Cerebellar nuclear complex (tissue), 1 donor: ENCODE measurements around the gene SLC16A5.
"Not testable (repeated sequence)": the region's sequence is repeated elsewhere in the genome, so short reads cannot be mapped to it uniquely, and the experiment has no call there.

Experiments
- DNase-seq, 2 experiments: peaks; one replicate each; lab custom pipeline; 2025; lab: John Stamatoyannopoulos, UW

Gene SLC16A5

DNA sequence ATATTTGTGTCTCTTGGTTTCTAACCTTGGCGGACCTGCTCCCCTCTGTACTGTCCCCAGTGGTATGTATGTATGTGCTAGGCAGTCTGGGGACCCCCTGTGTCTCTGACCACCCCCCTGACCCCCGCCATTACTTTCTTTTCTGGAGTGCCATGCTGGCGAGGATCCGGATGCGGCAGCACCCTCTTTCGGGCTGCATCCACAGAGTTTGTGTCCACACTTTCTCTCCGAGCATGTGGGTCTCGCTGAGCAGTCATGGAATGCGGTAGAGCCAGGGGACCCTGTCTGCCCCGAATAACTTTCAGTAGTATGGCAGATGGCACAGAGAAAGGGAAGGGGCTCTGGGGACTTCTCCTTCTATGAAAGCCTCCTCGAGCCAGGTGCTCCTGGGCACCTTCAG is 23.7 kb upstream of the SLC16A5 start:
- no peak for DNase-seq

DNA sequence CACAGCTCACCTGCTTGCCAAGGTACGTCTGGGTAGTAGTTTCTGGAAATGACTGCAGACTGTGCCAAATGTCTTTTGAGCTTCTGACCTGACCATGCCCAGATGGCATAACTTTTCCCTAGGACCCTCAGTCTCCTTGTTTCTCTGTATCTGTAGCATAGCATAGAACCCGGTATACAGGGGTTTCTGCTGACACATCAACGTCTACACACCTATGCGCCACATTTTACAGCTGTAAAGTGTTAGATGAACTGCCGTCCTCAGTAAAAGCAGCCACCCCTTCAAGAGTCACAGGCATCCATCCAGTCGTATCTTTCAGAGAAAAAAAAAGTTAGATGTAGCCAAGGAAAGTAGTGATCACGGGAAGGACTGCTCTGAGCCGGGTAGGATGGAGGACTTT is 23.3 kb upstream of the SLC16A5 start:
- DNase-seq = no peak

DNA sequence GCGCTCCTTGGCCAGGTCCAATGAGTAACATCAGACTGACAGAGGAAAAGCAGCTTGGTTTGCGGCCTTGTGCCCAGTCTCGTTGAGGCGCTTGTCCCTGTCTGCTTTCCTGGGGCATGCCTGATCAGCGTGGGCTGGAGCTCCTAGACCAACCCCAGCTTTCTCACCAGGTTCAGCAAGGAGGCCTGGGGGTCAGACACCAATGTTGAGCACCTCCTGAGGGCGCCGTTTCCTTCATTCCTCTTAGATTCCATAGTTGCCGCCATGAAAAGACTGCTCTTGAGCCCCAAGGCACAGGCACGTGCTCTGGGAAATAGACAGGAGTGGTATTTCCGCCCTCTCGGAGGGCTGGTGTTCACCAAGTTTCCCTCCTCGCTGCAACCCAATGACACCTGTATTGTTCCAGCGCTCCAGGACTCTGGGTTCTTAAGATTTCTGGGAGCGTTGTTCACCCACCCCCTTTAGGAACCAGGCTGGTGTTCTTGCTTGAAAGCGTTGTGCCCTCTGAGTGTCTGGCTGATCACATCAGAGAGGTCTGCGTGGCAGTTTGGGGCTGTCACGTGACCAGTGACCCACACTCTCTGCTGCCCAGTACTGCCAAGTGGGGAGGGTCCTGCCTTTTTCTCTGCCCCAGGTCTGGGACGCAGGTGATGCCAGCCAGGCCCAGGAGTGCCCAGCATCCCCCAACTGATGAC is 22.7 kb upstream of the SLC16A5 start:
- DNase-seq = no peak

DNA sequence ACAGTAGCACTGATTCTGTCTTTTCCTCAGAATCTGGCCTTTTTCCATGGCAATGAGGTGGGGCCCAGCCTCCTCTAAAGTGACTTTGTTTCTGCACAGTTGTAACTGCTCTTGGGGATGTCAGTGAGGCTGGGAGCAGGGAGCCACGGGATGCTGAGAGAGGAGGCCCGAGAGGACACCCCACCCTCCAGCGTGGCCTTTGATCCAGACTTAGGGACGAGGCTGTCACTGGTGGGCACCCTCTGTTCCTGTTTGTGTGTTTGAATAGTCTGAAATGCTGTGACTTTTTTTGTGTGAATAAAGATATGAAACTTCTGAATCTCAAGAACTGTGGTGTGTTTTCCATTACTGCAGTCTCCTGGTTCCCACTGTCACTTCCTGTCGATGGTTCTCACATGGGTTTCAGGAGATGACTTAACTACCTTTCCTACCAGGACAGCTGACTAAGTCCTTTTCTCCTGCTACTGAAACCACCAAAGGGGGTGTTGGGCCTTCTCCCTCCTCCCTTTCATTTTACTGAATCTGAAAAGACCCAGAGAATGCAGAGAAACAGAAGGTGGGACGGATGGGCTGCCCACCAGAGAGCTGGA is 22.1 kb upstream of the SLC16A5 start:
- no peak for DNase-seq

DNA sequence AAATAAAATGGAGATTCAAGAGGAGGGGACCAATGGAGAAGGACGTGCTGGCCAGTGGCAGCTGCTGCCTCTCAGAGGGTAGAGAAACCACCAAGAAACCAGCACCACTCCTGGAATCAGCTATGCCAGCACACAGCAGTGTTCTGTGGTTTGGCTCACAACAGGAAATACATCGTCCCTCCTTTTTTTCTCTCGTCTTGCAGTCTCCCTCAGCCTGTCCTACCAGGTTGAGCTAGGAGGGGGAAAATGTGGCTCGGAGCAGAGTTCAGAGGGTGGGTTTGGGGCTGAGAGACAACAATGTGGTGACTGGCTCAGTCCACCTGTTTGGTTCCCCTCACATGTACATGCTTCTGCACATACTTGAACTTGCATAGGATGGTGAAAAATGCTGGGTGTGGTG is 19.9 kb upstream of the SLC16A5 start:
- DNase-seq = no peak

DNA sequence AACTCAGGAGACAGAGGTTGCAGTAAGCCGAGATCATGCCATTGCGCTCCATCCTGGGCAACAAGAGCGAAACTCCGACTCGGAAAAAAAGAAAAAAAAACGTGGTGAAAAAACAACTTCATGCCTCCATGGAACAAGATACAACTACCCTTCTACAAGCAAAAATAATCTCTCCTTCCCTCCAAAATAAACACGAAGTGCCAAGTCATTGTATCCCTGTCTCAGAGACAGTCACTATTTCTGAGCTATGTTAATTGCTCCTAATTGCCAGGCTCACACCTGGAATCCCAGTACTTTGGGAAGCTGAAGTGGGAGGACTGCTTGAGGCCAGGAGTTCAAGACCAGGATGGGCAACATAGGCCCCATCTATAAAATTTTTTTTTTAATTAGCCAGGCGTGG is 19.0 kb upstream of the SLC16A5 start:
- DNase-seq = no peak

DNA sequence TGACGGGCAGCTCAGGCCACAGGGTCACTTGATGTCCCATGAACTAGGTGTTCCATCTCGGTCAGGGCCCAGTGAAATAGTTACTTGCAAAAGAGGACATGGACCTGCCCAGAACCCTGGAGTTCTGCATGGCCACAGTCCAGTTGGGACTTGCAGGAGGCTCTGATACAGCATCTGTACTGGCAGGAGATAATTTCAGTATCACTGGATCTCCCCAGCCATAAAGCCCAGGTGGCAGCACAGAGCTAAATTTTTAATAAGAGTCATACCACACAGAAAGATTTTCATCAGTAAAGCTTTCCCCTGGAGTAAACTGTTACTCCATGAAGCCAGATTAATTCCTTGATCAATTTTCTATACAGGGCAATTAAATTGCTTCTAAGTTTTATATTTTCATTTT is 18.0 kb upstream of the SLC16A5 start:
- DNase-seq = no peak

DNA sequence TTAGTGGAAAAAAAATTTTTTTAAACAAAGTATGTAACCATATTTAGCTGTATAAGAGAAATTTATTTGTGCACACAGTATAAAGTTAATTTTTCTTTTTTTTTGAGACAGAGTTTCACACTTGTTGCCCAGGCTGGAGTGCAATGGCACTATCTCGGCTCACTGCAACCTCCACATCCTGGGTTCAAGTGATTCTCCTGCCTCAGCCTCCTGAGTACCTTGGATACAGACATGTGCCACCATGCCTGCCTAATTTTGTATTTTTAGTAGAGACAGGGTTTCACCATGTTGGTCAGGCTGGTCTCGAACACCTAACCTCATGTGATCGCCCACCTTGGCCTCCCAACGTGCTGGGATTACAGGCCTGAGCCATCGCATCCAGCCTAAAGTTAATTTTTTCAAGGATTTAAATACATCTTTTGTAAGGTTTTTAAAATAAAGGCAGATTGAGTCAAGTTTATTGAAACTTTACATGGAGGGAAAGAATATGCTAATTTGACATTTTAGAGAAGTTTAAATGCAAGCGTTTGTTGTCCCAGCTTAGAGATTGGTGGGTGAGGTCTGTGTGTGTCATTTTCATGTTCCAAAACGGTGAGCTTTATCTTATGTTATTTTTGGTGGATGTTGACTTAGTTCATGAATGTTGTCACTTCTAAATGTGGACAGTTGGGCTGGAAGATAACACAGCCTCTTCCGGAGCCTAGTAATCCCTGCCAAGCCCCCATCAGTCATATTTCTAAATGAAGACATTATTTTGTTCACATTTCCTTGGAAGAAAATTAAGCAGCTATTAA is 16.1 kb upstream of the SLC16A5 start:
- DNase-seq = not testable (repeated sequence)

DNA sequence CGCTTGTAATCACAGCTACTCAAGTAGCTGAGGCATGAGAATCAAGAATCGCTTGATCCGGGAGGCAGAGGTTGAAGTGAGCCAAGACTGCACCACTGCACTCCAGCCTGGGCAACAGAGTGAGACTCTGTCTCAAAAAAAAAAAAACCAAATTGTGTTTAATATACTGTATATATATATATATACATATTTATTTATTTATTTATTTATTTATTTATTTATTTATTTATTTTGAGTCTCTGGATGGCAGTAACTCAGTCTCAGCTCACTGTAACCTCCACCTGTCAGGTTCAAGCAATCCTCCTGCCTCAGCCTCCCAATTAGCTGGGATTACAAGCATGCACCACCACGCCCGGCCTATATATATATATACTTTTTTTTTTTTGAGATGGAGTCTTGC is 14.8 kb upstream of the SLC16A5 start:
- not testable (repeated sequence) for DNase-seq

DNA sequence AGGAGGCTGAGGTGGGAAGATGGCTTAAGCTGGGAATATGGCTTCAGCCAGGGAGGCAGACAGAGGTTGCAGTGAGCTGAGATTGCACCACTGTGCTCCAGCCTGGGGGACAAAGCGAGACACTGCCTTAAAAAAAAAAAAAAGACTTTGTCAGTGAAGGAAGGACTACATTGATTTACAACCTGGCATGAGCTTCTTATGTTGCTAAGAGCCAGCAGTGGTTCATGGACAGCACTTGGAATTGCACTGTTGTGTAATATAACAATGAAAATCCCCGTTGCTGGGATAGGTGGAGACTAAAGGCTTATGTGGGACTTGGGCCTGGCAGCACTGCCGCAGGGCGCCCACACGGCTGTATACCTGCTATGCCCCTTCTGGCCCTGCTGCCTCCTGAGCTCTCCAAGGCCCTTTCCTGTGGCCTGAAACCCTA is 14.1 kb upstream of the SLC16A5 start:
- no peak for DNase-seq

DNA sequence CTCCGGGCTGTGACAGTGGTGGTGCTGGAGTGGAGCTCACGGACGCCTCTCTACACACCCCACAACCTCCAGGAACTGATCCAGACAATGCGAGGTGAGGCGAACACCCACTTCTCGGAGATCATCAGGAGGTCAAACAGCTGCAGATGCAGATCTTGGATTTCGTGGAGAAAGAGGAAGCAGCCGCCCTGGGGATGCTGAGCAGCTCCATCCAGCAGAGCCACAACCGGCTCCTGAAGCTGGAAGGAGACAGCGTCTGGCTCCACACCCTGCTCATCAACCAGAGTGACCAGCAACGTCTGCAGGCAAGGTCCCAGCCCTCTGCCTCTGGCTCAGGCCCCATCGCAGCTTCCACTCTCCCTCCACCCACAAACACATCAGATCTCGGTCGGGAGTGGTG is 13.2 kb upstream of the SLC16A5 start:
- DNase-seq = no peak

DNA sequence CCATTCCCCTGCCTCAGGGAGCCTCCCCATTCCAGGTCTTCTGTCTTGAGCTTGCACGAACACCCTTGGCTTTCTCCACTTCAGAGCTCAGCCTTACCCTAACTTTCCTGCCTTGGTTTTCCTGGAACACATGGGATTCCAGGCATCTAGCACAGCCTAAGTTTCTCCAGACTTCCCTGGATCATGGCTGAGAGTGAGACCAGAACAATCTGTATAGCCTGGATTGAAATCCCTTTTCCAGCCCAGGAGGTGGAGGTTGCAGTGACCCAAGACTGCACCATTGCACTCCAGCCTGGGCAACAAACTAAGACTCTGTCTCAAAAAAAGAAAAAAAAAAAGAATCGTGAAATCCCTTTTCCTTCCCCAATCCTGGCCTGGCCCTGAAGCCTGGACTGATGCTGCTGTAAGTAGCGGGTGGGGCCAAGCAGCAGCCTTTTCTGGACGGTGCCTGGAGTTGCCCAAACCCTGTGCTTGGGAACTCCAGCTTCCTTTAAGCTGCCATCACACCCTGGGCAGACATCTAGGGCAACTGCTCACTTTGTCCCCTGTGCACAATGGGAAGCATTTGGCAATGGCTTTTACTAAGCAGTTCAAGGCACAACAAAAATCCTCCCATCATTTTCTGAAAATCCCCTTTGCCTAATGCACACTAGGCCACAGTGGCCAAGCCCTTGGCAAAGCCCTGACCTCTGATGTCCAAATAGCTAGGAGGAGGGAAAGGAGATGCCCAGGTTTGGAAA is 12.0 kb upstream of the SLC16A5 start:
- DNase-seq = no peak

DNA sequence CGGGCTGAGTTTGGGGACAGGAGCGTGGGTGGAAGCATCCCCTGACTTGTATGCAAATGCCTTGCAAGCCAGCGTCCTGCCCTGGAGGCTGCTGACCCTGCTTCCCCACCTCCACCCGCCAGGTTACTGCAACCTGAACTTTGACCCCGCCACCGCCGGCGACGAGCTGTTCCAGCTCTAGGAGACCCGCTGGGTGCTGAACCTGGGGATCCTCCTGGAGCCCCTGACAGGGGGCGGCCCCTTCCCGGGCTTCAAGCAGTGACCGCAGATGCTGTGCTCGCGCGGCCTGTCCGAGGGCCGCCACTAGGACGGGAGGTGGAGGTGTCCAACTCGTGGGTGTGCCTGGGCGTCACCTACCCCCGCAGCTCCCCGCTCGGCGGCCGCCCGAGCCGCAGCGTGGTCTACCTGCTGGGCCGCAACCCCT is 10.7 kb upstream of the SLC16A5 start:
- DNase-seq = no peak

DNA sequence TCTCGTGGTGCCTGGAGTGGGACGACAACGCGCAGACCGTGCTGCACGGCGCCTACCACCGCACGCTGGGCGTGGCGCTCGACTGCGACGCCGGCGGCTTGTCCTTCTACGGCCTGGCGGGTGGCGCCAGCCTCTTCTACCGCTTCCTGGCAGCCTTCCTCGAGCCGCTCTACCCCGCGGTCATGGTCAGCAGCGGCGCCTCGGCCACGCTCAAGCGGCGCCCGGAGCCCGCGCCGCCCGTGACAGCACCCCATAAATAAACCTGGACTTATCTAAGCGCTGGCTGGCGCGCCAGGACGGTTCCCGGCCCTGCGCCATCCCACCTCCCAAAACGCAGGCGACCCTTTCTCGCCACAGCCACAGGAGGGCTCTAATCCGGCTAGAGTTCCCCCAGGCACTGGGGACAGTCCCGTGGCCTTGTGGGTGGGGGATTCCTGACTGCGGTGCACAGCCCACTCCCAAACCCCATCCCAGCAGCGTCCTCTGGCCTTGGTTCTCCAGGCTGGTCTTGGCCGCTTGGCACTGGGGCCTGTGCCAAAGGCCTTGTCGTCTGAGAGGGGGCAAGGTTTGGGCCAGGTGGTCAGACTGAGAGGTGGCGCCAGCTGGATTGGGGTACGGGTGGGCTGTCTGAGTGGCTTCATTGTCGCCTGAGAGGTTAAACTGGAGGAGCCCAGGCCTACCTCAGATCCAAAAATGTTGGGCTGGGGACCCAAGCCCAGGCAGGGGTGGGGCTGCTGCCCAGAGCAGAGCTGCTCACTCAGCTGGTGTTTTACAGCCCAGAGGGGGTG is 10.1 kb upstream of the SLC16A5 start:
- DNase-seq = no peak

DNA sequence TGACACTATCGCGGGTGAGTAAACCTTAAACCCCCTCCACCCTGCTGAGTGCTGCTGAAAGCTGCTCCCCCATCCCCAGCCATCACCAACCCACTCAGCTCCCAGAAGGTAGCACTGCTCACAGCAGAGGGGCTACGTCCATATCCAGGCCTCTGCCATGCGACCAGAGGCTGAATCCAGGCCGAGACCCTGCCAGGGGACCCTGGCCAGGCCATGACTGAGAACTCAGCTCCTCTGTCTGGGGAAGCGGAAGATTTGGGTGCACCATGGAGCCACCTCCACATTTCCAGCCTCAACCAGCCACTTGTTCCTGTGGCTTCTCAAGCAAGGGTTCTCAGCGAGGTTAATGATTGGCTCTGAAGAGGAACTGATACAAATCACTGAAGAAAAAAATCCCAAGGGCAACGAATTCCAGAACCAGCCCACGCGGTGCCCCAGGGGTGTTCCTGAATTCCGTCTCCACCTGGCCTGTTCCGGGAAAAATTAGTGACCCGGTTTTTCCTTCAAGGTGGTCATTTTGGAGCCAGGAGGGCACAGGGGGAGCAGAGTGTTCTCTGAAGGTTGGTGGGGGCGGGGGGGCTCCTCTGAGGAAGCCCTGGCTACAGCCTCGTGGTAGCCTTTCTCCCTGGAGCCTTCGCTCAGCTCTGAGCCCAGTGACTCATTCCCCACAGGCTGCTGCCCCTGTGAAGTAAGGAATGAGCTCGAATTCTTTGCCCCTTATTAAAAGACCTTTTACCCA is 9.3 kb upstream of the SLC16A5 start:
- DNase-seq = no peak

DNA sequence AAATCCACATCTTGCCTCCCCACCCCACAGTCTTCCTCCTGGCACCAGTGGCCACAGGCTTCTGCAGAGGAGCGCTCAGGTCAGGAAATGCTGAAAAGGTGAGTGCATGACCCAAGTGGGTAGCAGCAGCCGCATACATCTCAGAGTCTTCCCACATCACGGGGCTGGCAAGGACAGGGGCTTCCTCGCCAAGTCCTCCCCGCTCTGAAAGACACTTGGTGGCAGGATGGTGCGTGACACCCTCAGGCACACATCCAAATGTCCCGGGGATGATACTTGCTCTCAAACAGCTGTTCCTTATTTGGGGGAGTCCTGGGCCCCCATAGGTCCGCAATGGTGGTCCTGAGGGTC is 8.8 kb upstream of the SLC16A5 start:
- DNase-seq = no peak

DNA sequence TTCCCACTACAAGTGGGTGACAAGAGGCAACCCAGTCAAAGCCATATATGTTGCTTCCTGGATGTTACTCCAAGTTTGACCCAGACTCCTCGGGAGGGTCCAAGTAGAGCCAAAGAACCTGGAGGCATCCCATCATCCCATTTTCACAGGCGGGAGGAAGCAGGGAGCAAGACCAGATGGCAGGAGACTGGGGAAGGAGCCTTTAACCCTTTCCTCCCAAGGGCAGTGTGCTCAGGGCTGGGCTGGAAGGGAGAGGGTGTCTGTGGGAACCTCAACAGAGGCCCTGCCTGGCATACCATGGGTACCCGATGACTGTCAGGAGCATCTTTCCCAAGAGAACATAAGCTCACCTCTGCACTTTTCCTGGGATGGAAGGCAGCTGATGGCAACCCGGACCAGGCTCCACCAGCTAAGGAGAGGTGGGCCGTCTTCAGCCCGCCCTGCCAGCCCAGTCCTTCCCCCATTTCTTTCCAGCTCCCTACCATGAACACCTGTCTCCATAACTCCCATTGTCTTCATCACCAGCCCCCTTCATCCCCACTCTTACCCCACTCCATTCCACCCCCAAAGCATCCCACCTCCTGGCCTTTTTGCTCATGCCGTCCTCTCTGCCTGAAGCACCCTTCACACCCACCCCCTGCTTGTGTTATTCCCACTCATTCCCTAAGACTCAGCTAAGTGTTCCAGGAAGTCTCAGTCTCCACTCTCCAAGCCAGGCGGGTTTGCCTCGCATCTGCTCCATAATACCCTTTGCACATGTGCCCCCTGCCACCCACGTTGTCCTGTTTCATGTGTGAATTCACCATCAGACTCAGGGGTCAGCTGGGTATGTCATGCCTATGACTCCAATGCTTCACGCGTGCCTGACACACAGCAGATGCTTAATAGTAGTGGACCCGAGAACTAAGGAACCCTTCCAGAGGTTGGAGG is 5.9 kb upstream of the SLC16A5 start:
- DNase-seq = no peak

DNA sequence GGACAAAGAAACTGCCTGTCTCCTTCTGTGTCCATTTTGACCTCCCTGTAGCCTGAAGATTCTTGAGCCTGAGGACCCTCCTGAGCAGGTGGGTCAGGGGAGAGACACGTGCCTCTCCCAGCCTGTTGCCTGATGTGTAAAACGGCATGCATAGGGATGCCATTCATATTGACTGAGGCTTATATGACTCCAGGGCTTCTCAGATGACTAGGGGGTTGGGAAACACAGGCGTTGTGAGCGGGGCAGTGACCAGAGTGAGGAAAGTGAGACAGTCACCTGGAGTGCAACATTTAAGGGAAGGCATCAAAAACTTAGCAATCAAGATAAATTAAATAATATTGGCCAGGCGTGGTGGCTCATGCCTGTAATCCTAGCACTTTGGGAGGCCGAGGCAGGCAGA is 5.1 kb upstream of the SLC16A5 start:
- no peak for DNase-seq

DNA sequence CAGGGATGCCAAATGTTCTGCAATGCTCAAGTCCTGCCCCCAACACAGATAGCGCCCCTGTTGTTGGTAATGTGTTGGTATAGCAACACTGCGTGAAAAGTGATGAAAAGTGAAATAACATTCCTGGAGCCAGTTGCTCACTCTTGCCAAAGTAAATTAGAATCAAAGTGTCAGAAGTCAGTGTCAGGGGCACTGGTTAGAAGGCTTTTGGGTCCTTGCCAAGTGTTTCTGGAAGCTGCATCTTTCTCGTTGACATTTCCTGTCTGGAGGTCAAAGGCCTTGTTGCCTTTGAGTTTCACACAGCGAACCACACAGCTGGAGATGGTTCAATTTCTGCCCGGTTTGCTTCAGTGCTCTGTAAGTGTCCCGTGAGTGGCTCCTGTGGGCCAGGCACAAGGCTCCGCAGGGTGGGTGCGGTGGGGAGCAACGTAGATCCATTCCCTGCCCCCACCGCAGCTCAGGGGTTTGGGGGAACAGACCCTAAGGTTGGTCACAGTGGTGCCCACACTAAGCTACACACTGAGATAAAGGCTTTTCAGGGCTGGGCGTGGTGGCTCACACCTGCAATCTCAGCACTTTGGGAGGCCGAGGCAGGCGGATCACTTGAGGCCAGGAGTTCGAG is 3.6 kb upstream of the SLC16A5 start:
- DNase-seq = no peak
